HepG2 (cell line): ENCODE measurements around the gene MBNL3. TPM values are rescaled to one million over a fixed set of nuclear protein-coding genes. Genes with fewer than 3 reads are reported as not detected.

ENCODE experiments used
- AFF4 ChIP-seq: sonication (generic); formaldehyde crosslinking; IDR thresholded peaks from 2 replicates; pipeline ENCODE4 v1.4.0; 2020; ENCODE audit warnings: missing genetic modification reagents
- ATM ChIP-seq: fragments of 450-650 bp; IDR thresholded peaks from 2 replicates; pipeline ENCODE4 v1.7.1; 2017; ENCODE audit warnings: mild to moderate bottlenecking, borderline replicate concordance
- FOXP1 ChIP-seq, 2 experiments: fragments of 450-650 bp in 1 of 2; IDR thresholded peaks; 2 replicates each; pipeline ENCODE4 v1.6.1; 2017 to 2018; ENCODE audit warnings: antibody characterized with exemption in 1 of 2
- GLI4 ChIP-seq: sonication (generic); formaldehyde crosslinking; IDR thresholded peaks from 2 replicates; pipeline ENCODE4 v1.5.1; 2020; ENCODE audit warnings: missing genetic modification reagents, mild to moderate bottlenecking, moderate library complexity, borderline replicate concordance
- KAT2B ChIP-seq: fragments of 150-350 bp; IDR thresholded peaks from 2 replicates; pipeline ENCODE4 v1.6.1; 2014; ENCODE audit warnings: low read depth, low read length, borderline replicate concordance
- KAT7 ChIP-seq: IDR thresholded peaks from 2 replicates; pipeline ENCODE4 v1.6.1; 2018; ENCODE audit warnings: borderline replicate concordance, missing compliant biosample characterization
- KDM1A ChIP-seq: IDR thresholded peaks from 2 replicates; pipeline ENCODE4 v1.6.1; 2016; ENCODE audit warnings: missing compliant biosample characterization
- KDM2A ChIP-seq: sonication (generic); formaldehyde crosslinking; IDR thresholded peaks from 2 replicates; pipeline ENCODE4 v1.4.0; 2020; ENCODE audit warnings: low read depth, missing genetic modification reagents, borderline replicate concordance
- KLF16 ChIP-seq, 2 experiments: sonication (generic) in 1 of 2; formaldehyde crosslinking in 1 of 2; IDR thresholded peaks; 2 replicates each; pipeline versions ENCODE4 v1.6.1 to v1.8.0; 2016 to 2023; ENCODE audit warnings: missing genetic modification reagents in 2 of 2, missing compliant biosample characterization in 1 of 2
- MAX ChIP-seq: IDR thresholded peaks from 2 replicates; pipeline ENCODE4 v1.6.1; 2012; ENCODE audit warnings: inconsistent platforms
- RFX1 ChIP-seq: fragments of 450-650 bp; IDR thresholded peaks from 2 replicates; pipeline ENCODE4 v1.6.1; 2017
- ZBTB2 ChIP-seq: sonication (generic); formaldehyde crosslinking; IDR thresholded peaks from 2 replicates; pipeline ENCODE4 v1.8.0; 2022; ENCODE audit warnings: low read depth, missing genetic modification reagents
- ZBTB42 ChIP-seq: sonication (generic); formaldehyde crosslinking; IDR thresholded peaks from 2 replicates; pipeline ENCODE4 v1.5.0; 2020; ENCODE audit warnings: mild to moderate bottlenecking, missing genetic modification reagents
- ZFX ChIP-seq: sonication (generic); formaldehyde crosslinking; IDR thresholded peaks from 2 replicates; pipeline ENCODE4 v1.4.0; 2020; ENCODE audit warnings: mild to moderate bottlenecking, low read depth, missing genetic modification reagents, moderate library complexity
- ZNF232 ChIP-seq: sonication (generic); formaldehyde crosslinking; IDR thresholded peaks from 2 replicates; pipeline ENCODE4 v1.4.0; 2020; ENCODE audit warnings: missing genetic modification reagents, borderline replicate concordance
- ZNF503 ChIP-seq: sonication (generic); formaldehyde crosslinking; IDR thresholded peaks from 2 replicates; pipeline ENCODE4 v1.4.0; 2020; ENCODE audit warnings: missing genetic modification reagents
- ZNF639 ChIP-seq: conservative IDR thresholded peaks from 2 replicates; pipeline ENCODE4 v1.6.1; 2018; ENCODE audit warnings: missing genetic modification reagents
- ZNF747 ChIP-seq: sonication (generic); formaldehyde crosslinking; IDR thresholded peaks from 2 replicates; pipeline ENCODE4 v1.8.1; 2023; ENCODE audit warnings: missing genetic modification reagents, mild to moderate bottlenecking, borderline replicate concordance
- ZNF75D ChIP-seq: sonication (generic); formaldehyde crosslinking; IDR thresholded peaks from 2 replicates; pipeline ENCODE4 v1.8.1; 2023; ENCODE audit warnings: missing genetic modification reagents, mild to moderate bottlenecking, borderline replicate concordance
- polyA plus RNA-seq, 8 experiments: library from polyadenylated mRNA; depleted of rRNA in 3 of 8; stranded (reverse) in 7 of 8; unstranded in 1 of 8; fragments of >200 nt; fragmentation: Illumina TruSeq in 4 of 8; extraction: Trizol in 4 of 8; gene quantifications; 2 replicates each; pipeline versions ENCODE4 v1.2.1 to v1.2.3, GENCODE V29; 2011 to 2016; ENCODE audit warnings: low read depth in 4 of 8, missing spikeins in 1 of 8, mixed read lengths in 1 of 8; ENCODE audit not compliant: insufficient read depth in 1 of 8
- total RNA-seq, 5 experiments: library from RNA; depleted of rRNA; stranded (reverse); fragments of >200 nt; fragmentation: Illumina TruSeq; extraction: Trizol; gene quantifications; 2 replicates each; pipeline ENCODE4 v1.2.3, GENCODE V29; 2016; ENCODE audit warnings: low read depth in 1 of 5

Gene MBNL3
- total and polyA plus RNA-seq, 2 of the 13 experiments (the other 11 are each of a cell fraction or from before 2014, with no cell fraction given), result 155 to 257 TPM

GRCh38 chrX:132488819-132489577, at the start of gene MBNL3 (continued):
- TF ChIP-seq KDM1A (no peak), KLF16 (CRISPR knock-in tag; IDR thresholded peaks at IDR 0.05) (0 out of 4 replicates have a peak, but pooled peaks of 1 of the 2 experiments have one; percentile 31), AFF4 (CRISPR knock-in tag) (peak; percentile 69), ZBTB42 (CRISPR knock-in tag) (no peak), ZNF503 (no peak), ATM (no peak), ZFX (CRISPR knock-in tag) (0 out of 2 replicates have a peak, but pooled peaks have one; percentile 43), ZBTB2 (no peak), KAT2B (no peak), ZNF639 (no peak), GLI4 (no peak), FOXP1 (IDR thresholded peaks at IDR 0.05) (no peak), FOXP1 (CRISPR knock-in tag; IDR thresholded peaks at IDR 0.05) (no peak), RFX1 (0 out of 2 replicates have a peak, but pooled peaks have one; percentile 16), ZNF232 (CRISPR knock-in tag) (peak; percentile 47; the same call in 1 of the 2 replicates), MAX (0 out of 2 replicates have a peak, but pooled peaks have one; percentile 34), KDM2A (CRISPR knock-in tag) (peak; percentile 24; the same call in 1 of the 2 replicates), KAT7 (CRISPR knock-in tag) (peak; percentile 59; the same call in 1 of the 2 replicates), ZNF747 (no peak), ZNF75D (no peak)
